ENCODE measurements around the gene NDUFA7. TPM values are rescaled to one million over a fixed set of nuclear protein-coding genes. Genes with fewer than 3 reads are reported as not detected.

Gene NDUFA7
- total and polyA plus RNA-seq, 2 of the 13 experiments (the other 11 are each of a cell fraction or from before 2014, with no cell fraction given), result 64.5 to 71.5 TPM

GRCh38 chr19:8363803-8364771 is 42.9 kb upstream of the NDUFA7 start, which contains the start of gene ANGPTL4 (continued):
- TF ChIP-seq SMARCE1 (IDR thresholded peaks at IDR 0.05; ENCODE audit: borderline replicate concordance), result no peak
- no peak for TF ChIP-seq KLF15 (CRISPR knock-in tag; IDR thresholded peaks at IDR 0.05; ENCODE audit: borderline replicate concordance)
- TF ChIP-seq ZBTB7A (CRISPR knock-in tag; IDR thresholded peaks at IDR 0.05), result peak; percentile 83; the same call in 1 of the 2 replicates
- no peak for TF ChIP-seq HDAC6 (IDR thresholded peaks at IDR 0.05; ENCODE audit: low read depth, low read length)
- no peak for TF ChIP-seq ZBTB10 (CRISPR knock-in tag; IDR thresholded peaks at IDR 0.05; ENCODE audit: borderline replicate concordance)
- TF ChIP-seq BATF2 (CRISPR knock-in tag; IDR thresholded peaks at IDR 0.05), result no peak; the same call in 1 of the 2 replicates
- no peak for TF ChIP-seq ZNF550 (CRISPR knock-in tag; IDR thresholded peaks at IDR 0.05; ENCODE audit: borderline replicate concordance)
- no peak for TF ChIP-seq SRY (CRISPR knock-in tag; IDR thresholded peaks at IDR 0.05)
- no peak; the same call in 1 of the 2 replicates for TF ChIP-seq ZNF724P (CRISPR knock-in tag; IDR thresholded peaks at IDR 0.05; ENCODE audit: borderline replicate concordance)
- TF ChIP-seq ZNF704 (CRISPR knock-in tag; IDR thresholded peaks at IDR 0.05; ENCODE audit: borderline replicate concordance), result no peak
- TF ChIP-seq IRX3 (CRISPR knock-in tag; IDR thresholded peaks at IDR 0.05; ENCODE audit: borderline replicate concordance, low read depth), result no peak
- no peak for TF ChIP-seq ZBTB8A (CRISPR knock-in tag; IDR thresholded peaks at IDR 0.05; ENCODE audit: borderline replicate concordance, low read depth)
- TF ChIP-seq ZNF136 (CRISPR knock-in tag; IDR thresholded peaks at IDR 0.05; ENCODE audit: low read depth), result no peak
- TF ChIP-seq BCL6 (CRISPR knock-in tag; IDR thresholded peaks at IDR 0.05), result no peak; the same call in 1 of the 2 replicates
- TF ChIP-seq SATB2 (CRISPR knock-in tag; IDR thresholded peaks at IDR 0.05), result no peak
- TF ChIP-seq ZNF260 (CRISPR knock-in tag; IDR thresholded peaks at IDR 0.05; ENCODE audit: borderline replicate concordance, low read depth), result no peak
- no peak for TF ChIP-seq SMAD9 (CRISPR knock-in tag; IDR thresholded peaks at IDR 0.05)
- TF ChIP-seq ZNF235 (CRISPR knock-in tag; IDR thresholded peaks at IDR 0.05; ENCODE audit: borderline replicate concordance), result no peak
- TF ChIP-seq GMEB2 (CRISPR knock-in tag; IDR thresholded peaks at IDR 0.05; ENCODE audit: low read depth), result no peak
- TF ChIP-seq PREB (CRISPR knock-in tag; IDR thresholded peaks at IDR 0.05), result no peak

Data from HepG2 (cell line).